H1 (cell line): ENCODE results near the gene TXNL4A. TPM values are rescaled to one million over a fixed set of nuclear protein-coding genes. Genes with fewer than 3 reads are reported as not detected.

ENCODE experiments used
- EP300 ChIP-seq, 2 experiments: IDR thresholded peaks; 1 replicate in 1 of 2; 2 replicates in 1 of 2; pipeline ENCODE4 v1.6.1; 2011 to 2012; ENCODE audit warnings: low read depth in 2 of 2, low read length in 2 of 2, mild to moderate bottlenecking in 2 of 2, borderline replicate concordance in 1 of 2, inconsistent platforms in 1 of 2, moderate library complexity in 1 of 2
- HDAC6 ChIP-seq: IDR thresholded peaks from one replicate; pipeline ENCODE4 v1.7.1; 2012; ENCODE audit warnings: low read depth, mild to moderate bottlenecking, inconsistent platforms, low read length, moderate library complexity
- NRF1 ChIP-seq: IDR thresholded peaks from 2 replicates; pipeline ENCODE4 v1.6.1; 2011; ENCODE audit warnings: mild to moderate bottlenecking, low read depth, low read length, improper control_type of control experiment
- PHF8 ChIP-seq: fragments of 200-600 bp; sonication (generic); conservative IDR thresholded peaks from 2 replicates; pipeline ENCODE4 v1.7.1; 2012; ENCODE audit warnings: low read depth, mild to moderate bottlenecking, inconsistent platforms, low read length, moderate library complexity
- RXRA ChIP-seq: IDR thresholded peaks from 2 replicates; pipeline ENCODE4 v1.6.1; 2011; ENCODE audit warnings: low read depth, mild to moderate bottlenecking, low read length, moderate library complexity; ENCODE audit not compliant: insufficient read depth
- SRF ChIP-seq: IDR thresholded peaks from 2 replicates; pipeline ENCODE4 v1.6.1; 2011; ENCODE audit warnings: mild to moderate bottlenecking, low read depth, low read length, moderate library complexity
- polyA plus RNA-seq, 7 experiments: library from polyadenylated mRNA; depleted of rRNA in 3 of 7; stranded (reverse) in 5 of 7; unstranded in 2 of 7; fragments of >200 nt in 5 of 7; fragments of 200-250 nt in 2 of 7; gene quantifications; 1 replicate in 5 of 7; 2 replicates in 1 of 7; 4 replicates in 1 of 7; pipeline versions ENCODE4 v1.2.1 to v1.2.3, GENCODE V29; 2011 to 2013; ENCODE audit warnings: missing spikeins in 2 of 7, mixed read lengths in 2 of 7
- total RNA-seq: library from RNA; stranded (reverse); fragmentation: NEBNext Ultra II Directional; extraction: Animal tissue kit (Norgen Biotek cat#: 25700); gene quantifications from 2 replicates; pipeline ENCODE4 v1.2.1, GENCODE V29; 2021
- TF ChIP-seq, protein P1 (sequence below): fragments of 300-600 bp; sonication (generic); IDR thresholded peaks from 2 replicates; pipeline ENCODE4 v1.7.1; 2012; ENCODE audit warnings: low read length, moderate library complexity, mild to moderate bottlenecking, inconsistent platforms; ENCODE audit not compliant: insufficient replicate concordance
- TF ChIP-seq, protein P2 (sequence below), 3 experiments: IDR thresholded peaks; 1 replicate in 2 of 3; 2 replicates in 1 of 3; pipeline versions ENCODE4 v1.5.1 to v1.6.1; 2011; ENCODE audit warnings: low read length in 3 of 3, mild to moderate bottlenecking in 3 of 3, inconsistent platforms in 2 of 3, low read depth in 1 of 3, moderate library complexity in 1 of 3; ENCODE audit not compliant: insufficient read depth in 1 of 3; ENCODE audit errors: control extremely low read depth in 1 of 3

The TXNL4A gene
- total and polyA plus RNA-seq, 2 of the 8 experiments (the other 6 are each of a cell fraction or from before 2014, with no cell fraction given) = 169 to 181 TPM

GRCh38 chr18:79926306-79926705, 62.1 kb downstream of the TXNL4A start (continued):
- TF ChIP-seq, protein P1, sequence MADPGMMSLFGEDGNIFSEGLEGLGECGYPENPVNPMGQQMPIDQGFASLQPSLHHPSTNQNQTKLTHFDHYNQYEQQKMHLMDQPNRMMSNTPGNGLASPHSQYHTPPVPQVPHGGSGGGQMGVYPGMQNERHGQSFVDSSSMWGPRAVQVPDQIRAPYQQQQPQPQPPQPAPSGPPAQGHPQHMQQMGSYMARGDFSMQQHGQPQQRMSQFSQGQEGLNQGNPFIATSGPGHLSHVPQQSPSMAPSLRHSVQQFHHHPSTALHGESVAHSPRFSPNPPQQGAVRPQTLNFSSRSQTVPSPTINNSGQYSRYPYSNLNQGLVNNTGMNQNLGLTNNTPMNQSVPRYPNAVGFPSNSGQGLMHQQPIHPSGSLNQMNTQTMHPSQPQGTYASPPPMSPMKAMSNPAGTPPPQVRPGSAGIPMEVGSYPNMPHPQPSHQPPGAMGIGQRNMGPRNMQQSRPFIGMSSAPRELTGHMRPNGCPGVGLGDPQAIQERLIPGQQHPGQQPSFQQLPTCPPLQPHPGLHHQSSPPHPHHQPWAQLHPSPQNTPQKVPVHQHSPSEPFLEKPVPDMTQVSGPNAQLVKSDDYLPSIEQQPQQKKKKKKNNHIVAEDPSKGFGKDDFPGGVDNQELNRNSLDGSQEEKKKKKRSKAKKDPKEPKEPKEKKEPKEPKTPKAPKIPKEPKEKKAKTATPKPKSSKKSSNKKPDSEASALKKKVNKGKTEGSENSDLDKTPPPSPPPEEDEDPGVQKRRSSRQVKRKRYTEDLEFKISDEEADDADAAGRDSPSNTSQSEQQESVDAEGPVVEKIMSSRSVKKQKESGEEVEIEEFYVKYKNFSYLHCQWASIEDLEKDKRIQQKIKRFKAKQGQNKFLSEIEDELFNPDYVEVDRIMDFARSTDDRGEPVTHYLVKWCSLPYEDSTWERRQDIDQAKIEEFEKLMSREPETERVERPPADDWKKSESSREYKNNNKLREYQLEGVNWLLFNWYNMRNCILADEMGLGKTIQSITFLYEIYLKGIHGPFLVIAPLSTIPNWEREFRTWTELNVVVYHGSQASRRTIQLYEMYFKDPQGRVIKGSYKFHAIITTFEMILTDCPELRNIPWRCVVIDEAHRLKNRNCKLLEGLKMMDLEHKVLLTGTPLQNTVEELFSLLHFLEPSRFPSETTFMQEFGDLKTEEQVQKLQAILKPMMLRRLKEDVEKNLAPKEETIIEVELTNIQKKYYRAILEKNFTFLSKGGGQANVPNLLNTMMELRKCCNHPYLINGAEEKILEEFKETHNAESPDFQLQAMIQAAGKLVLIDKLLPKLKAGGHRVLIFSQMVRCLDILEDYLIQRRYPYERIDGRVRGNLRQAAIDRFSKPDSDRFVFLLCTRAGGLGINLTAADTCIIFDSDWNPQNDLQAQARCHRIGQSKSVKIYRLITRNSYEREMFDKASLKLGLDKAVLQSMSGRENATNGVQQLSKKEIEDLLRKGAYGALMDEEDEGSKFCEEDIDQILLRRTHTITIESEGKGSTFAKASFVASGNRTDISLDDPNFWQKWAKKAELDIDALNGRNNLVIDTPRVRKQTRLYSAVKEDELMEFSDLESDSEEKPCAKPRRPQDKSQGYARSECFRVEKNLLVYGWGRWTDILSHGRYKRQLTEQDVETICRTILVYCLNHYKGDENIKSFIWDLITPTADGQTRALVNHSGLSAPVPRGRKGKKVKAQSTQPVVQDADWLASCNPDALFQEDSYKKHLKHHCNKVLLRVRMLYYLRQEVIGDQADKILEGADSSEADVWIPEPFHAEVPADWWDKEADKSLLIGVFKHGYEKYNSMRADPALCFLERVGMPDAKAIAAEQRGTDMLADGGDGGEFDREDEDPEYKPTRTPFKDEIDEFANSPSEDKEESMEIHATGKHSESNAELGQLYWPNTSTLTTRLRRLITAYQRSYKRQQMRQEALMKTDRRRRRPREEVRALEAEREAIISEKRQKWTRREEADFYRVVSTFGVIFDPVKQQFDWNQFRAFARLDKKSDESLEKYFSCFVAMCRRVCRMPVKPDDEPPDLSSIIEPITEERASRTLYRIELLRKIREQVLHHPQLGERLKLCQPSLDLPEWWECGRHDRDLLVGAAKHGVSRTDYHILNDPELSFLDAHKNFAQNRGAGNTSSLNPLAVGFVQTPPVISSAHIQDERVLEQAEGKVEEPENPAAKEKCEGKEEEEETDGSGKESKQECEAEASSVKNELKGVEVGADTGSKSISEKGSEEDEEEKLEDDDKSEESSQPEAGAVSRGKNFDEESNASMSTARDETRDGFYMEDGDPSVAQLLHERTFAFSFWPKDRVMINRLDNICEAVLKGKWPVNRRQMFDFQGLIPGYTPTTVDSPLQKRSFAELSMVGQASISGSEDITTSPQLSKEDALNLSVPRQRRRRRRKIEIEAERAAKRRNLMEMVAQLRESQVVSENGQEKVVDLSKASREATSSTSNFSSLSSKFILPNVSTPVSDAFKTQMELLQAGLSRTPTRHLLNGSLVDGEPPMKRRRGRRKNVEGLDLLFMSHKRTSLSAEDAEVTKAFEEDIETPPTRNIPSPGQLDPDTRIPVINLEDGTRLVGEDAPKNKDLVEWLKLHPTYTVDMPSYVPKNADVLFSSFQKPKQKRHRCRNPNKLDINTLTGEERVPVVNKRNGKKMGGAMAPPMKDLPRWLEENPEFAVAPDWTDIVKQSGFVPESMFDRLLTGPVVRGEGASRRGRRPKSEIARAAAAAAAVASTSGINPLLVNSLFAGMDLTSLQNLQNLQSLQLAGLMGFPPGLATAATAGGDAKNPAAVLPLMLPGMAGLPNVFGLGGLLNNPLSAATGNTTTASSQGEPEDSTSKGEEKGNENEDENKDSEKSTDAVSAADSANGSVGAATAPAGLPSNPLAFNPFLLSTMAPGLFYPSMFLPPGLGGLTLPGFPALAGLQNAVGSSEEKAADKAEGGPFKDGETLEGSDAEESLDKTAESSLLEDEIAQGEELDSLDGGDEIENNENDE = no peak
- TF ChIP-seq EP300 (IDR thresholded peaks at IDR 0.05; ENCODE audit: borderline replicate concordance in 1 of 2, low read depth in 2 of 2, low read length in 2 of 2) (no peak), SRF (no peak), RXRA (no peak), PHF8 (no peak), NRF1 (no peak), HDAC6 (no peak)
- TF ChIP-seq, protein P2, sequence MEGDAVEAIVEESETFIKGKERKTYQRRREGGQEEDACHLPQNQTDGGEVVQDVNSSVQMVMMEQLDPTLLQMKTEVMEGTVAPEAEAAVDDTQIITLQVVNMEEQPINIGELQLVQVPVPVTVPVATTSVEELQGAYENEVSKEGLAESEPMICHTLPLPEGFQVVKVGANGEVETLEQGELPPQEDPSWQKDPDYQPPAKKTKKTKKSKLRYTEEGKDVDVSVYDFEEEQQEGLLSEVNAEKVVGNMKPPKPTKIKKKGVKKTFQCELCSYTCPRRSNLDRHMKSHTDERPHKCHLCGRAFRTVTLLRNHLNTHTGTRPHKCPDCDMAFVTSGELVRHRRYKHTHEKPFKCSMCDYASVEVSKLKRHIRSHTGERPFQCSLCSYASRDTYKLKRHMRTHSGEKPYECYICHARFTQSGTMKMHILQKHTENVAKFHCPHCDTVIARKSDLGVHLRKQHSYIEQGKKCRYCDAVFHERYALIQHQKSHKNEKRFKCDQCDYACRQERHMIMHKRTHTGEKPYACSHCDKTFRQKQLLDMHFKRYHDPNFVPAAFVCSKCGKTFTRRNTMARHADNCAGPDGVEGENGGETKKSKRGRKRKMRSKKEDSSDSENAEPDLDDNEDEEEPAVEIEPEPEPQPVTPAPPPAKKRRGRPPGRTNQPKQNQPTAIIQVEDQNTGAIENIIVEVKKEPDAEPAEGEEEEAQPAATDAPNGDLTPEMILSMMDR (IDR thresholded peaks at IDR 0.05; ENCODE audit: control extremely low read depth in 1 of 3, insufficient read depth in 1 of 3, low read depth in 1 of 3, low read length in 3 of 3) = no peak
